ENCODE data around the gene MBL2.

MBL2 gene

GRCh38 chr10:52757773-52758172, 14.8 kb downstream of the MBL2 start:
- ATAC-seq (no peak), DNase-seq (no peak)
- H3K9me3 Mint-ChIP-seq: peaks cover 5% of the 10 kb centered on the region
- H3K27me3 Mint-ChIP-seq: no peaks in the 10 kb centered on the region
- no peak overlapping the region for H3K4me3 Mint-ChIP-seq
- no peak overlapping the region for H3K27ac Mint-ChIP-seq
- no peaks in the 10 kb centered on the region for H3K36me3 Mint-ChIP-seq (ENCODE audit: low read depth)
- H3K4me1 Mint-ChIP-seq: no peaks in the 10 kb centered on the region

- DNase-seq (no peak), ATAC-seq (no peak)
- Mint-ChIP-seq H3K27me3 (no peaks in the 10 kb centered on the region), H3K27ac (no peak overlapping the region), H3K9me3 (peaks cover 5% of the 10 kb centered on the region), H3K4me3 (no peak overlapping the region), H3K36me3 (ENCODE audit: low read depth) (no peaks in the 10 kb centered on the region), H3K4me1 (no peaks in the 10 kb centered on the region)
These were observed 15.6 kb downstream of the MBL2 start for GRCh38 chr10:52756966-52757365.

GRCh38 chr10:52756295-52756694, 16.3 kb downstream of the MBL2 start:
- no peak overlapping the region for H3K27ac Mint-ChIP-seq
- H3K4me3 Mint-ChIP-seq: no peak overlapping the region
- peaks cover 5% of the 10 kb centered on the region for H3K9me3 Mint-ChIP-seq
- H3K4me1 Mint-ChIP-seq: no peaks in the 10 kb centered on the region
- no peaks in the 10 kb centered on the region for H3K36me3 Mint-ChIP-seq (ENCODE audit: low read depth)
- no peak for DNase-seq
- ATAC-seq: no peak
- no peaks in the 10 kb centered on the region for H3K27me3 Mint-ChIP-seq

- Mint-ChIP-seq H3K9me3 (peaks cover 4% of the 10 kb centered on the region), H3K36me3 (ENCODE audit: low read depth) (no peaks in the 10 kb centered on the region), H3K4me1 (no peaks in the 10 kb centered on the region), H3K27me3 (no peaks in the 10 kb centered on the region), H3K27ac (no peak overlapping the region), H3K4me3 (no peak overlapping the region)
- DNase-seq (no peak), ATAC-seq (no peak)
These were observed 17.1 kb downstream of the MBL2 start for GRCh38 chr10:52755297-52756062.

GRCh38 chr10:52752801-52753445, 19.7 kb downstream of the MBL2 start:
- Mint-ChIP-seq H3K27me3 (no peaks in the 10 kb centered on the region), H3K27ac (no peak overlapping the region), H3K4me3 (no peak overlapping the region), H3K4me1 (no peaks in the 10 kb centered on the region), H3K9me3 (peaks cover 5% of the 10 kb centered on the region), H3K36me3 (ENCODE audit: low read depth) (no peaks in the 10 kb centered on the region)
- ATAC-seq: no peak
- no peak for DNase-seq

- H3K27ac Mint-ChIP-seq: no peak overlapping the region
- no peak for DNase-seq
- no peak overlapping the region for H3K4me3 Mint-ChIP-seq
- H3K9me3 Mint-ChIP-seq: peaks cover 5% of the 10 kb centered on the region
- no peak for ATAC-seq
- no peaks in the 10 kb centered on the region for H3K27me3 Mint-ChIP-seq
- no peaks in the 10 kb centered on the region for H3K36me3 Mint-ChIP-seq (ENCODE audit: low read depth)
- no peaks in the 10 kb centered on the region for H3K4me1 Mint-ChIP-seq
These were observed 20.3 kb downstream of the MBL2 start for GRCh38 chr10:52752261-52752660.

GRCh38 chr10:52751337-52751736, 21.2 kb downstream of the MBL2 start:
- H3K27me3 Mint-ChIP-seq: no peaks in the 10 kb centered on the region
- H3K27ac Mint-ChIP-seq: no peak overlapping the region
- ATAC-seq (no peak), DNase-seq (no peak)
- H3K9me3 Mint-ChIP-seq: peaks cover 5% of the 10 kb centered on the region
- no peak overlapping the region for H3K4me3 Mint-ChIP-seq
- H3K36me3 Mint-ChIP-seq (ENCODE audit: low read depth): no peaks in the 10 kb centered on the region
- H3K4me1 Mint-ChIP-seq: no peaks in the 10 kb centered on the region

- peaks cover 5% of the 10 kb centered on the region for H3K9me3 Mint-ChIP-seq
- H3K4me1 Mint-ChIP-seq: no peaks in the 10 kb centered on the region
These were observed 22.0 kb downstream of the MBL2 start for GRCh38 chr10:52750629-52751028.

GRCh38 chr10:52747694-52748093, 24.9 kb downstream of the MBL2 start:
- H3K9me3 Mint-ChIP-seq: peaks cover 5% of the 10 kb centered on the region
- H3K36me3 Mint-ChIP-seq (ENCODE audit: low read depth): no peaks in the 10 kb centered on the region
- no peak overlapping the region for H3K4me3 Mint-ChIP-seq
- no peaks in the 10 kb centered on the region for H3K4me1 Mint-ChIP-seq
- H3K27me3 Mint-ChIP-seq: no peaks in the 10 kb centered on the region
- ATAC-seq (no peak), DNase-seq (no peak)
- H3K27ac Mint-ChIP-seq: no peak overlapping the region

More at GRCh38 chr10:52750629-52751028, 22.0 kb downstream of the MBL2 start:
- Mint-ChIP-seq H3K36me3 (ENCODE audit: low read depth) (no peaks in the 10 kb centered on the region), H3K27ac (no peak overlapping the region), H3K4me3 (no peak overlapping the region), H3K27me3 (no peaks in the 10 kb centered on the region)
- DNase-seq (no peak), ATAC-seq (no peak)

GRCh38 chr10:52746169-52746568, 26.4 kb downstream of the MBL2 start:
- H3K4me3 Mint-ChIP-seq: no peak overlapping the region
- ATAC-seq: no peak
- H3K4me1 Mint-ChIP-seq: no peaks in the 10 kb centered on the region
- no peaks in the 10 kb centered on the region for H3K27me3 Mint-ChIP-seq
- no peaks in the 10 kb centered on the region for H3K36me3 Mint-ChIP-seq (ENCODE audit: low read depth)
- peaks cover 5% of the 10 kb centered on the region for H3K9me3 Mint-ChIP-seq
- DNase-seq: no peak
- no peak overlapping the region for H3K27ac Mint-ChIP-seq

- no peak for ATAC-seq
- no peak overlapping the region for H3K4me3 Mint-ChIP-seq
- no peaks in the 10 kb centered on the region for H3K36me3 Mint-ChIP-seq (ENCODE audit: low read depth)
- no peaks in the 10 kb centered on the region for H3K4me1 Mint-ChIP-seq
- no peaks in the 10 kb centered on the region for H3K9me3 Mint-ChIP-seq
- no peaks in the 10 kb centered on the region for H3K27me3 Mint-ChIP-seq
- no peak overlapping the region for H3K27ac Mint-ChIP-seq
- DNase-seq: no peak
These were observed 28.4 kb downstream of the MBL2 start for GRCh38 chr10:52744057-52744805.

- ATAC-seq: no peak
- Mint-ChIP-seq H3K4me1 (no peaks in the 10 kb centered on the region), H3K9me3 (no peaks in the 10 kb centered on the region), H3K27ac (no peak overlapping the region), H3K4me3 (no peak overlapping the region), H3K36me3 (ENCODE audit: low read depth) (no peaks in the 10 kb centered on the region), H3K27me3 (no peaks in the 10 kb centered on the region)
- DNase-seq: no peak
These were observed 29.9 kb downstream of the MBL2 start for GRCh38 chr10:52742731-52743130.

GRCh38 chr10:52741851-52742250, 30.7 kb downstream of the MBL2 start:
- DNase-seq: no peak
- Mint-ChIP-seq H3K27ac (no peak overlapping the region), H3K4me3 (no peak overlapping the region), H3K36me3 (ENCODE audit: low read depth) (no peaks in the 10 kb centered on the region), H3K9me3 (no peaks in the 10 kb centered on the region), H3K27me3 (no peaks in the 10 kb centered on the region), H3K4me1 (no peaks in the 10 kb centered on the region)
- ATAC-seq: no peak

GRCh38 chr10:52740913-52741675, 31.5 kb downstream of the MBL2 start:
- peak; percentile 50 for DNase-seq
- Mint-ChIP-seq H3K27ac (no peak overlapping the region), H3K4me3 (no peak overlapping the region), H3K9me3 (no peaks in the 10 kb centered on the region), H3K27me3 (no peaks in the 10 kb centered on the region), H3K36me3 (ENCODE audit: low read depth) (no peaks in the 10 kb centered on the region), H3K4me1 (no peaks in the 10 kb centered on the region)
- no peak for ATAC-seq

Data from activated naive CD8-positive, alpha-beta T cell treated with anti-CD3 and anti-CD28 coated beads, Interleukin-2, amount 50 U/mL, for 24 hours (primary cell).